HG03442 (cell line): ENCODE measurements around the gene PTPRQ.
"Not testable (repeated sequence)": the region's sequence is repeated elsewhere in the genome, so short reads cannot be mapped to it uniquely, and the experiment has no call there.

Source experiments
- ATAC-seq: cut with Tn5 transposase; IDR thresholded peaks from one replicate; pipeline ENCODE4 v1.9.1; 2021; ENCODE audit warnings: mild to moderate bottlenecking, moderate library complexity; ENCODE audit not compliant: unreplicated experiment

Gene PTPRQ

GRCh38 chr12:80634903-80635302, 190.9 kb downstream of the PTPRQ start:
- no peak for ATAC-seq

GRCh38 chr12:80636832-80637231, 192.8 kb downstream of the PTPRQ start:
- no peak for ATAC-seq

- ATAC-seq, result no peak
Observed at GRCh38 chr12:80641936-80642335, 197.9 kb downstream of the PTPRQ start.

GRCh38 chr12:80643961-80644360, 199.9 kb downstream of the PTPRQ start:
- no peak for ATAC-seq

- no peak for ATAC-seq
Observed at GRCh38 chr12:80648881-80649280, 204.8 kb downstream of the PTPRQ start.

GRCh38 chr12:80655751-80656150, 211.7 kb downstream of the PTPRQ start:
- ATAC-seq, result no peak

- no peak for ATAC-seq
Observed at GRCh38 chr12:80659512-80660063, 215.6 kb downstream of the PTPRQ start.

- no peak for ATAC-seq
Observed at GRCh38 chr12:80662586-80662985, 218.6 kb downstream of the PTPRQ start.

GRCh38 chr12:80670214-80670613, 226.2 kb downstream of the PTPRQ start:
- no peak for ATAC-seq

GRCh38 chr12:80676042-80676636, 232.1 kb downstream of the PTPRQ start:
- ATAC-seq, result not testable (repeated sequence)

- ATAC-seq, result no peak
Observed at GRCh38 chr12:80676856-80677255, 232.8 kb downstream of the PTPRQ start.

GRCh38 chr12:80677994-80678393, 234.0 kb downstream of the PTPRQ start:
- no peak for ATAC-seq

GRCh38 chr12:80679346-80680131, 235.5 kb downstream of the PTPRQ start:
- ATAC-seq, result no peak

GRCh38 chr12:80681287-80681686, 237.3 kb downstream of the PTPRQ start:
- no peak for ATAC-seq

GRCh38 chr12:80681786-80682185, 237.8 kb downstream of the PTPRQ start:
- no peak for ATAC-seq

GRCh38 chr12:80684077-80684495, 240.1 kb downstream of the PTPRQ start:
- ATAC-seq, result no peak

- no peak for ATAC-seq
Observed at GRCh38 chr12:80690090-80690489, 246.1 kb downstream of the PTPRQ start.

GRCh38 chr12:80690513-80690912, 246.5 kb downstream of the PTPRQ start:
- no peak for ATAC-seq

GRCh38 chr12:80692114-80692513, 248.1 kb downstream of the PTPRQ start:
- no peak for ATAC-seq

GRCh38 chr12:80697270-80697887, 253.3 kb downstream of the PTPRQ start:
- ATAC-seq, result no peak

GRCh38 chr12:80698256-80698655, 254.2 kb downstream of the PTPRQ start:
- ATAC-seq, result no peak
